ENCODE data around the gene CDH13. TPM values are rescaled to one million over a fixed set of nuclear protein-coding genes. Genes with fewer than 3 reads are reported as not detected.

The CDH13 gene
- total and polyA plus RNA-seq, 9 of the 15 experiments (the other 6 are each of a cell fraction or from before 2014, with no cell fraction given) = 0.03 TPM; not detected in 8

GRCh38 chr16:82628711-82629110 is 1.9 kb downstream of the CDH13 start:
- H3K9ac ChIP-seq (ENCODE audit: insufficient read depth in 1 of 2, low read depth in 2 of 2, low read length in 2 of 2) = no peak overlapping the region

GRCh38 chr16:82629441-82630027 is 2.8 kb downstream of the CDH13 start:
- H3K36me3 ChIP-seq (ENCODE audit: control insufficient read depth, insufficient read depth, low read length) = no peaks in the 10 kb centered on the region
- DNase-seq (ENCODE audit: extremely low read depth in 1 of 4, low spot score in 3 of 4) (no peak), ATAC-seq (no peak), FAIRE-seq (no peak)
- H3K27ac ChIP-seq (ENCODE audit: extremely low read depth, low read depth, low read length) = no peak overlapping the region
- no peak overlapping the region for H3K4me3 ChIP-seq
- no peaks in the 10 kb centered on the region for H3K9me3 ChIP-seq (replicated peaks; ENCODE audit: control insufficient read depth, insufficient read depth, low read depth, low read length)
- no TSS peak for BruUV-seq (replicated peaks)
- intact Hi-C loops (cut with micrococcal nuclease) (no loop called here), in situ Hi-C loops (cut with MboI) (loop anchor here (10.0 kb wide), 1 partner anchor 355 kb away; no protein-coding TSS in a partner anchor)
- H3K4me1 ChIP-seq (replicated peaks in 1 of 2; ENCODE audit: control insufficient read depth in 2 of 2, insufficient read depth in 2 of 2, low read length in 2 of 2) = no peaks in the 10 kb centered on the region
- ChIA-PET POLR2A (no interaction called here), CTCF (ENCODE audit: low intra/inter-chr PET ratio) (no interaction called here)
- H4K20me1 ChIP-seq (replicated peaks; ENCODE audit: control insufficient read depth, insufficient read depth, low read length) = no peaks in the 10 kb centered on the region
- no peaks in the 10 kb centered on the region for H3K9me1 ChIP-seq (ENCODE audit: control insufficient read depth, insufficient read depth, low read length)
- no peak overlapping the region for H2AFZ ChIP-seq (ENCODE audit: low read depth, low read length)
- no peak for TF ChIP-seq ZNF146 (CRISPR knock-in tag; IDR thresholded peaks at IDR 0.05; ENCODE audit: unreplicated experiment)
- no peak for TF ChIP-seq PATZ1 (CRISPR knock-in tag; IDR thresholded peaks at IDR 0.05; ENCODE audit: borderline replicate concordance)
- no peak for TF ChIP-seq ZNF764 (CRISPR knock-in tag; IDR thresholded peaks at IDR 0.05; ENCODE audit: low read depth)
- TF ChIP-seq ATF7 (IDR thresholded peaks at IDR 0.05) = no peak
- no peak overlapping the region for H3K9ac ChIP-seq (ENCODE audit: insufficient read depth in 1 of 2, low read depth in 2 of 2, low read length in 2 of 2)
- 1% methylated on average over 8 of the region's 8 CpGs for WGBS (ENCODE audit: insufficient coverage, low coverage, missing lambda C conversion rate)
- H3K27me3 ChIP-seq (ENCODE audit: control insufficient read depth in 2 of 2, insufficient read depth in 2 of 2, low read length in 2 of 2) = peaks cover 3 to 9% of the 10 kb centered on the region in 2 experiments; a peak in 2 of 5 replicates
- H3K79me2 ChIP-seq (ENCODE audit: control insufficient read depth, insufficient read depth, low read length) = no peaks in the 10 kb centered on the region
- H3K4me2 ChIP-seq (ENCODE audit: insufficient read depth, low read length) = no peak overlapping the region

More at GRCh38 chr16:82628711-82629110, 1.9 kb downstream of the CDH13 start:
- POLR2A ChIA-PET = no interaction called here
- H3K9me3 ChIP-seq (replicated peaks; ENCODE audit: control insufficient read depth, insufficient read depth, low read depth, low read length) = no peaks in the 10 kb centered on the region
- H3K4me1 ChIP-seq (replicated peaks in 1 of 2; ENCODE audit: control insufficient read depth in 2 of 2, insufficient read depth in 2 of 2, low read length in 2 of 2) = no peaks in the 10 kb centered on the region
- H4K20me1 ChIP-seq (replicated peaks; ENCODE audit: control insufficient read depth, insufficient read depth, low read length) = no peaks in the 10 kb centered on the region
- TF ChIP-seq TAF1 (IDR thresholded peaks at IDR 0.05; ENCODE audit: control insufficient read depth, extremely low read depth, insufficient read depth, low read length, severe bottlenecking) = no peak
- TF ChIP-seq ZNF644 (tag; IDR thresholded peaks at IDR 0.05; ENCODE audit: low read depth) = no peak
- TF ChIP-seq TBL1XR1 (IDR thresholded peaks at IDR 0.05; ENCODE audit: low read length in 2 of 2) = no peak
- TF ChIP-seq DDX20 (tag; IDR thresholded peaks at IDR 0.05; ENCODE audit: low read depth) = no peak
- TF ChIP-seq ETV1 (tag; conservative IDR thresholded peaks at IDR 0.05; ENCODE audit: low read depth) = no peak
- no TSS peak for BruUV-seq (replicated peaks)
- no peaks in the 10 kb centered on the region for H3K9me1 ChIP-seq (ENCODE audit: control insufficient read depth, insufficient read depth, low read length)
- intact Hi-C loops (cut with micrococcal nuclease) (no loop called here), in situ Hi-C loops (cut with MboI) (loop anchor here (10.0 kb wide), 1 partner anchor 354 kb away; no protein-coding TSS in a partner anchor)
- FAIRE-seq (no peak), ATAC-seq (no peak), DNase-seq (ENCODE audit: extremely low read depth in 1 of 4, low spot score in 3 of 4) (no peak)
- CTCF ChIA-PET (ENCODE audit: low intra/inter-chr PET ratio) = no interaction called here
- H3K27me3 ChIP-seq (ENCODE audit: control insufficient read depth in 2 of 2, insufficient read depth in 2 of 2, low read length in 2 of 2) = peaks cover 3 to 9% of the 10 kb centered on the region in 2 experiments; a peak in 2 of 5 replicates
- no peaks in the 10 kb centered on the region for H3K79me2 ChIP-seq (ENCODE audit: control insufficient read depth, insufficient read depth, low read length)
- no peak overlapping the region for H3K4me3 ChIP-seq
- no peak overlapping the region for H2AFZ ChIP-seq (ENCODE audit: low read depth, low read length)
- H3K36me3 ChIP-seq (ENCODE audit: control insufficient read depth, insufficient read depth, low read length) = no peaks in the 10 kb centered on the region
- WGBS (ENCODE audit: insufficient coverage, low coverage, missing lambda C conversion rate) = 2% methylated on average over 3 of the region's 3 CpGs
- H3K4me2 ChIP-seq (ENCODE audit: insufficient read depth, low read length) = no peak overlapping the region
- H3K27ac ChIP-seq (ENCODE audit: extremely low read depth, low read depth, low read length) = no peak overlapping the region

Measured in K562 (cell line).